ENCODE measurements around the gene DCAF4.

GRCh38 chr14:72894623-72895378, 31.5 kb upstream of the DCAF4 start:
- TF ChIP-seq POLR2A (IDR thresholded peaks at IDR 0.05; ENCODE audit: low read depth, low read length) (no peak), MAFK (IDR thresholded peaks at IDR 0.05; ENCODE audit: low read depth, low read length) (no peak), CEBPB (IDR thresholded peaks at IDR 0.05; ENCODE audit: low read depth, low read length) (no peak), CTCF (conservative IDR thresholded peaks at IDR 0.05; ENCODE audit: low read depth, low read length) (no peak), BHLHE40 (IDR thresholded peaks at IDR 0.05; ENCODE audit: low read depth, low read length) (no peak), RAD21 (IDR thresholded peaks at IDR 0.05; ENCODE audit: low read length) (no peak), CHD1 (IDR thresholded peaks at IDR 0.05; ENCODE audit: low read depth, low read length) (no peak), FOS (IDR thresholded peaks at IDR 0.05; ENCODE audit: low read depth, low read length) (no peak), SMC3 (IDR thresholded peaks at IDR 0.05; ENCODE audit: low read depth, low read length) (no peak), RFX5 (IDR thresholded peaks at IDR 0.05; ENCODE audit: low read depth, low read length) (no peak), ELK1 (IDR thresholded peaks at IDR 0.05; ENCODE audit: borderline replicate concordance, low read depth, low read length) (no peak), MXI1 (IDR thresholded peaks at IDR 0.05; ENCODE audit: borderline replicate concordance, low read depth, low read length) (no peak), MAZ (IDR thresholded peaks at IDR 0.05; ENCODE audit: borderline replicate concordance, low read depth, low read length) (no peak), USF2 (IDR thresholded peaks at IDR 0.05; ENCODE audit: low read depth, low read length) (no peak)

Measured in IMR-90 (cell line).